Measurements from ENCODE around the gene PER1.

GRCh38 chr17:8133399-8133798 lies 18.8 kb downstream of the PER1 start:
- TF ChIP-seq CTCF (IDR thresholded peaks at IDR 0.05) (no peak), POLR2A (IDR thresholded peaks at IDR 0.05) (no peak)
